IPS DF 6.9 (cell line): ENCODE measurements around the gene TRAF2.
"Not testable (repeated sequence)": the region's sequence is repeated elsewhere in the genome, so short reads cannot be mapped to it uniquely, and the experiment has no call there.

Experiments
- DNase-seq: peaks from one replicate; pipeline ENCODE4 v3.0.0-alpha.2; 2013; ENCODE audit warnings: low read depth, low spot score
- H3K27ac ChIP-seq: one replicate; pipeline ENCODE4 v1.5.1; 2013; ENCODE audit warnings: low read length, control low read depth
- H3K27me3 ChIP-seq: 2 replicates; pipeline ENCODE4 v1.6.1; 2013; ENCODE audit warnings: mild to moderate bottlenecking, low read length; ENCODE audit not compliant: control insufficient read depth, insufficient read depth
- H3K36me3 ChIP-seq: 2 replicates; pipeline ENCODE4 v1.6.1; 2013; ENCODE audit warnings: low read length; ENCODE audit not compliant: control insufficient read depth, insufficient read depth
- H3K4me1 ChIP-seq: 2 replicates; pipeline ENCODE4 v1.6.1; 2013; ENCODE audit warnings: low read length; ENCODE audit not compliant: control insufficient read depth, insufficient read depth
- H3K4me3 ChIP-seq: 2 replicates; pipeline ENCODE4 v1.5.1; 2013; ENCODE audit warnings: mild to moderate bottlenecking, low read length
- H3K9me3 ChIP-seq: 2 replicates; pipeline ENCODE4 v1.6.1; 2013; ENCODE audit warnings: low read length, inconsistent platforms; ENCODE audit not compliant: control insufficient read depth, insufficient read depth
- WGBS: extraction: QIAGEN DNeasy Blood & Tissue Kit; methylation state at CpG from one replicate; pipeline ENCODE4 v1.1.7; 2013; ENCODE audit warnings: mixed read lengths, missing lambda C conversion rate; ENCODE audit not compliant: insufficient read length, insufficient coverage; 5-methylcytosine and 5-hydroxymethylcytosine counted together

Gene TRAF2, protein sequence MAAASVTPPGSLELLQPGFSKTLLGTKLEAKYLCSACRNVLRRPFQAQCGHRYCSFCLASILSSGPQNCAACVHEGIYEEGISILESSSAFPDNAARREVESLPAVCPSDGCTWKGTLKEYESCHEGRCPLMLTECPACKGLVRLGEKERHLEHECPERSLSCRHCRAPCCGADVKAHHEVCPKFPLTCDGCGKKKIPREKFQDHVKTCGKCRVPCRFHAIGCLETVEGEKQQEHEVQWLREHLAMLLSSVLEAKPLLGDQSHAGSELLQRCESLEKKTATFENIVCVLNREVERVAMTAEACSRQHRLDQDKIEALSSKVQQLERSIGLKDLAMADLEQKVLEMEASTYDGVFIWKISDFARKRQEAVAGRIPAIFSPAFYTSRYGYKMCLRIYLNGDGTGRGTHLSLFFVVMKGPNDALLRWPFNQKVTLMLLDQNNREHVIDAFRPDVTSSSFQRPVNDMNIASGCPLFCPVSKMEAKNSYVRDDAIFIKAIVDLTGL

DNA sequence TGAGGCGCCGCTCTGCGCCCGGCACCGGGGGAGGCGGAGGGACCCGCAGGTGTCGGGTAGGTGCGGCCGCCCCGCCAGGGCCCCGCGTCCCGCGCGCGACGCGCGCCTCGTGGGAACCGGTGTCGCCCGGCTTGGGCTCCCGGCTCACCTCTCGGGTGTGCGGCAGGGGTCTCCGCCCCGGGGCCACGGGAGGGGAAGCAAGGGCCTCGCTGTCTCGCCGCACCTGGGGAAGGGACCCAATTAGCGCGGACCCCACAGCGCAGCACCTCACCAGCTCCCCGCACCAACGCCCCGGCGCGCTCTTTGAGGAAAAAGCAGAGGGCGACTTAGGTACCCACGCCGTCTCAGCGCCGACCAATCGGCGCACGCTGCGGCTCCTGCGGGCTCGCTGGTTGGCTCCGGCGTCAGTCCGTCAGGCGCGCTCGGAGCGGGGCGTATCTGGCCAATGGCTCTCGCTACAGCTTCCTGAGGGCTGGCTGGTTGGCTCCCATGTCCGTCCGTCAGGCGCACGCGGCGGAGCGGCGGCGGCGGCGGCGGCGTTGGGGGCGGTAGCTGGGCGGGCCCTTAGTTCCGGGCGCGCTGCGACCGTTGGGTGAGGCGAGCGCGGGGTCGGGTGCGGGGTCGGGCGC, at the start of gene TRAF2:
TSS of gene TRAF2 (plus strand) at position 567 of the 629 bp plus-strand sequence. CDS start 12,225 bp downstream, outside the sequence.
- no CpG with 5 or more reads among the region's 88 CpGs for WGBS
- Histone ChIP-seq H3K4me3 (peak within 1 kb of the TSS; percentile 80), H3K36me3 (peaks cover 3% of the 10 kb centered on the region; the same call in 1 of the 2 replicates)

DNA sequence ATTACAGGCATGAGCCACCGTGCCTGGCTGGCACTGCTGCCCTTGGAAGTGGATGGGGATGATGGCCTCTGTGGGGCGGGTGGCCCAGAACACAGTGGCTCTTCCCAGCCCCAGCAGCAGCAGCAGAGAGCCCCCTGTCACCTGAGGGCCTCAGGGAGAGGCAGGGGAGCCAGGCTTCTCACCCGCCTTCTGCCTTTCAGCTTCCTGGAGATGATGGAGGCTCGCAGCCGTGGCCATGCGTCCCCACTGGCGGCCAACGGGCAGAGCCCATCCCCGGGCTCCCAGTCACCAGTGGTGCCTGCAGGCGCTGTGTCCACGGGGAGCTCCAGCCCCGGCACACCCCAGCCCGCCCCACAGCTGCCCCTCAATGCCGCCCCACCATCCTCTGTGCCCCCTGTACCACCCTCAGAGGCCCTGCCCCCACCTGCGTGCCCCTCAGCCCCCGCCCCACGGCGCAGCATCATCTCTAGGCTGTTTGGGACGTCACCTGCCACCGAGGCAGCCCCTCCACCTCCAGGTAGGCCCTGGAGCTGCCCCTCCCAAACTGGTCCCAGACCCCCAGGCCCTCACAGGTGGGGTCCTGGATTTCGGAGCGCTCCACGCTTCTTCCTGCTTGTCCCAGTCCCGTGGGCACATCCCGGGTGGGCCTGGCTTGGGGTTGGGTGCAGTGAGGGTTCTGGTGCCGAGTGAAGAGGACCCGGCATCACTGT, 49.0 kb upstream of the TRAF2 start:
- Histone ChIP-seq H3K27ac (no peak overlapping the region), H3K4me1 (peaks cover 14% of the 10 kb centered on the region), H3K27me3 (no peaks in the 10 kb centered on the region), H3K4me3 (no peak overlapping the region), H3K9me3 (no peaks in the 10 kb centered on the region), H3K36me3 (peaks cover 15% of the 10 kb centered on the region)
- DNase-seq: no peak
- no CpG with 5 or more reads among the region's 27 CpGs for WGBS

More for the DNA sequence above, at the start of gene TRAF2:
- Histone ChIP-seq H3K27me3 (no peaks in the 10 kb centered on the region), H3K9me3 (no peaks in the 10 kb centered on the region), H3K27ac (no peak within 1 kb of the TSS), H3K4me1 (peaks cover 2% of the 10 kb centered on the region; the same call in 1 of the 2 replicates)
- DNase-seq: peak; percentile 95

- no CpG with 5 or more reads among the region's 15 CpGs for WGBS
Observed at GRCh38 chr9:136837856-136838277, 48.4 kb upstream of the TRAF2 start.

DNA sequence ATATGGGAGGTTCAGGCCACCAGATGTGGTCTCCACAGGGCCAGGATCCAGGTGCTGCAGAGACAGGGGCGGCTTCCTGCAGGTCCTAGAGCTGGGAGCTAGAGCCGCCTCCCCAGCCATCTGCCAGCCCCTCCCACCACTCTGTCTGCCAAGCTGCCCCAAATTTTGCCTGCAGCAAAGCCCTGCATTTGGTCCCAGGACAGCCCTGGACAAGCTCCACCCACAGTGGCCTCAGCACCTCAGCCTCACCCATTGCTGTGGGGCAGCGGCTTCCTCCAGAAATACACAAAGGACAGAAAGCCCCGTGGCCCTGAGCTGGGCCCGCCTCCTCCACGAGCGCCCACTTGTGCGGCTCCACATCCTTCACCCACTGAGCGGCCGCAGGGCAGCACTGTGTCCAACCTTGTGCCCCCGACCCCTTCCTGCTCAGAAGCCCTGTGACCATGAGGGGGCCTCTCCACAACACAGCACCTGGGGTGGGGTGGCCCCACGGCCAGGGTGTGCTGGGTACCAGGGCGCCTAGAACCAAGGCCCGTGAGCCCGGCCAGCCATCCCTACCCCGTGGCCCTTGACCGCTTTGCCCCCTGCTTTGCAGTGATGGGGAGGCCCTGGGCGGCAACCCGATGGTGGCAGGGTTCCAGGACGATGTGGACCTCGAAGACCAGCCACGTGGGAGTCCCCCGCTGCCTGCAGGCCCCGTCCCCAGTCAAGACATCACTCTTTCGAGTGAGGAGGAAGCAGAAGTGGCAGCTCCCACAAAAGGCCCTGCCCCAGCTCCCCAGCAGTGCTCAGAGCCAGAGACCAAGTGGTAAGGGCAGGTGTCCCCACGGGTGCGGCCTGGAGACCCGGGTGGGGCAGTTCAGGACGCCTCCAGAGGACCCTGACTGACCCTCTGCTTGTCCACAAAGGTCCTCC, 47.7 kb upstream of the TRAF2 start:
- H3K4me1 ChIP-seq: peaks cover 17% of the 10 kb centered on the region
- no peak overlapping the region for H3K4me3 ChIP-seq
- peaks cover 14% of the 10 kb centered on the region; the same call in 1 of the 2 replicates for H3K36me3 ChIP-seq
- H3K27me3 ChIP-seq: no peaks in the 10 kb centered on the region
- DNase-seq: no peak
- H3K27ac ChIP-seq: no peak overlapping the region
- H3K9me3 ChIP-seq: no peaks in the 10 kb centered on the region
- no CpG with 5 or more reads among the region's 29 CpGs for WGBS

More at GRCh38 chr9:136837856-136838277, 48.4 kb upstream of the TRAF2 start:
- not testable (repeated sequence) for H3K9me3 ChIP-seq, DNase-seq, H3K27ac ChIP-seq, H3K4me3 ChIP-seq, H3K27me3 ChIP-seq
- Histone ChIP-seq H3K4me1 (peaks cover 16% of the 10 kb centered on the region), H3K36me3 (peaks cover 14% of the 10 kb centered on the region; the same call in 1 of the 2 replicates)

DNA sequence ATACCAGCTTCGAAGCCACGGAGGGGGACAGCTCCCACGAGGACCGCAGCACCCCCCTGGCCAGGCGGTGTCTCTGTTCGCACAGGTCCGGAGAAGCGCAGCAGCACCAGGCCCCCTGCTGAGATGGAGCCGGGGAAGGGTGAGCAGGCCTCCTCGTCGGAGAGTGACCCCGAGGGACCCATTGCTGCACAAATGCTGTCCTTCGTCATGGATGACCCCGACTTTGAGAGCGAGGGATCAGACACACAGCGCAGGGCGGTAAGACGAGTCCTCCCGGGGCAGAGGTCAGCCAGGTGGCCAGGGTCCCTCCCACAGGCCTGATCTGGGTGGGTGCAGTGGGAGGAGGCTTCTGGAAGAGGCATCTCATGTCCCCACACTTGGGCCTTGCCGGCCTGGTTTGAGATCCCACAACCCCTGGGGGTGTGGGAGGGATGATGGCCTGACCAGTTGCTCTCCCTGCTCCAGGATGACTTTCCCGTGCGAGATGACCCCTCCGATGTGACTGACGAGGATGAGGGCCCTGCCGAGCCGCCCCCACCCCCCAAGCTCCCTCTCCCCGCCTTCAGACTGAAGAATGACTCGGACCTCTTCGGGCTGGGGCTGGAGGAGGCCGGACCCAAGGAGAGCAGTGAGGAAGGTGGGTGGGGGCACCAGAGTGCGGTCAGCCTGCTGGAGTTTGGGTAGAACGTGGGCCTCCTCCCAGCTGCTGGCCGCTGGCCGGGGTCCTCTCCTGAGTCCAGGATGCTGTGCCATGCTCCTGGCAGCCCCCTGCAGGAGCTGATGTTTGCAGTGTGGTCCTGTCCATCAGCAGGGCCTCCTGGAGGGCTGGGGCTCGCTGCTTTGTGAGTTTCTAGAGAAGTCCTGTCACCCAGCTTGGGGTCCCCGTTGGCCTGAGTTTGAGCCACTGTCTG, 46.8 kb upstream of the TRAF2 start:
- DNase-seq: no peak
- Histone ChIP-seq H3K27me3 (no peaks in the 10 kb centered on the region), H3K27ac (no peak overlapping the region), H3K36me3 (peaks cover 14% of the 10 kb centered on the region; the same call in 1 of the 2 replicates), H3K4me1 (peaks cover 17% of the 10 kb centered on the region), H3K9me3 (no peaks in the 10 kb centered on the region), H3K4me3 (no peak overlapping the region)
- no CpG with 5 or more reads among the region's 36 CpGs for WGBS

DNA sequence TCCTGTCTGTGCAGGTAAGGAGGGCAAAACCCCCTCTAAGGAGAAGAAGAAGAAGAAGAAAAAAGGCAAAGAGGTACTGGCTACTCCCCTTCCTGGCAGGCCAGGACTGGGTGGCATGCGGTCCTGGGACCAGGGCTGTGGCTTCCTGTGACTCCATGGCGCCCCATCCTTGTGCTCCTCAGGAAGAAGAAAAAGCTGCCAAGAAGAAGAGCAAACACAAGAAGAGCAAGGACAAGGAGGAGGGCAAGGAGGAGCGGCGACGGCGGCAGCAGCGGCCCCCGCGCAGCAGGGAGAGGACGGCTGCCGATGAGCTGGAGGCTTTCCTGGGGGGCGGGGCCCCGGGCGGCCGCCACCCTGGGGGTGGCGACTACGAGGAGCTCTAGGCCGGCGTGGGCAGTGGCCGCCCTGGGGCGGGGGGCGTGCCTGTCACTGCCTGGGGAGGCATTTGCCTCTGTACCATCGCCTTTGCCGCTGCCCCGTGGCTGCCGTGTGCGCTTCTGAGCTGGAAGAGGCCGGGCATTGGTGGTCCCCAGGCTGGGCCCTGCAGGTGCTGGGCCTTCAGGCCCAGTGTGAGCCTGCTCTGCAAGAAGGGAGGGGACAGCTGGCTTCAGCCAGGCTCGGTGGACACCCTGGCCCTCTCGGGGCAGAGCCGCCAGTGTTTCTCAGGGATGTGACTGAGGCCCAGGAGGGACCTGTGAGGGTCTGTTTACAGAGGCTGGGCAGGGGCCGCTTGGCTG, 46.0 kb upstream of the TRAF2 start:
- no peak for DNase-seq
- no CpG with 5 or more reads among the region's 32 CpGs for WGBS
- H3K27ac ChIP-seq: no peak overlapping the region
- peaks cover 17% of the 10 kb centered on the region for H3K4me1 ChIP-seq
- H3K9me3 ChIP-seq: no peaks in the 10 kb centered on the region
- H3K4me3 ChIP-seq: no peak overlapping the region
- H3K36me3 ChIP-seq: peaks cover 14% of the 10 kb centered on the region; the same call in 1 of the 2 replicates
- no peaks in the 10 kb centered on the region for H3K27me3 ChIP-seq

- Histone ChIP-seq H3K36me3 (peaks cover 14% of the 10 kb centered on the region; the same call in 1 of the 2 replicates), H3K4me1 (peaks cover 17% of the 10 kb centered on the region)
Observed at GRCh38 chr9:136840877-136841645, 45.3 kb upstream of the TRAF2 start.

DNA sequence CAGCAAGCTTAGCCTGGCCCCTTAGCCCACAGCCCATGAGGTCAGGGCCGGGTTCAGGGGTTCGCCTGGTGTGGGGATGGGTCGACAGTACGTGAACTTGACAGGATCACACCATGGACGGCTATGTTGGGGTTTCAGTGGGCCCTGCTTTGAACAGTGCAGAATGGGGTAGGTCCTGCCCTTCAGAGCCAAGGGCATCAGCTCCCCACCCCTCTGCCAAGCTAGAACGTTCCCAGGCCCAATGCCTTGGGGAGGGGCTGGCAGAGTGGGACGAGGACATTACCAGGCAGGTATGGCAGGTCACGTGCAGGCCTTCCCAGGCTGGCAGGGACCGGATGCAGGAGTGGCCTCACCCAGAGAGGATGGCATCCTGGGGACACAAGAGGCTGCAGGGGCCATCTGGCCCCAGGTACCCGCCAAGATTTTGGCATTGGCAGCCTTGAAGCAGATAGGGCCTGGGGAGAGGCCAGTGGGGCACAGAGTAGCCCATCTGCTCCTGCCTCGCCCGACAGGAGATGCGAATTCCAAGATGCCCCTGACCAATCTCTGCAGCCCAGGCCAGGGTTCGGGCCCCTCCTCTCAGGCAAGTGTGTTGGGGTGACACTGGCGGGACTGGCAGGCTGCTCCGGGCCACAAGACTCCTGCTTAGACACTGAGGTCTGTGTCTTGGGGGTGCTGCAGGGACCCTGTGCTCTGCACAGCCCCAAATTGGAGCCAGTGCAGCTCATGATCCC, 44.5 kb upstream of the TRAF2 start:
- not testable (repeated sequence) for H3K9me3 ChIP-seq, DNase-seq, H3K4me3 ChIP-seq, H3K27ac ChIP-seq, H3K27me3 ChIP-seq
- Histone ChIP-seq H3K36me3 (peaks cover 14% of the 10 kb centered on the region; the same call in 1 of the 2 replicates), H3K4me1 (peaks cover 20% of the 10 kb centered on the region)
- no CpG with 5 or more reads among the region's 16 CpGs for WGBS

More at GRCh38 chr9:136840877-136841645, 45.3 kb upstream of the TRAF2 start:
- Histone ChIP-seq H3K4me3 (no peak overlapping the region), H3K27me3 (no peaks in the 10 kb centered on the region), H3K9me3 (no peaks in the 10 kb centered on the region), H3K27ac (no peak overlapping the region)
- no CpG with 5 or more reads among the region's 28 CpGs for WGBS
- DNase-seq: no peak
